BLaER1 treated with 17β-estradiol and CSF1 and Interleukin-3, amounts not matched to agents 10 nM and 100 nM (cell line): ENCODE measurements around the gene ARHGAP45.

Experiments used
- H3K27ac ChIP-seq, 11 experiments: shearing (Covaris generic); formaldehyde crosslinking; 2 replicates each; pipeline ENCODE4 v1.8.1; 2022
- H3K27me3 ChIP-seq, 11 experiments: shearing (Covaris generic); formaldehyde crosslinking; 2 replicates each; pipeline ENCODE4 v1.8.1; 2022
- H3K36me3 ChIP-seq, 11 experiments: shearing (Covaris generic); formaldehyde crosslinking; 2 replicates each; pipeline ENCODE4 v1.8.1; 2022
- H3K4me1 ChIP-seq, 10 experiments: shearing (Covaris generic); formaldehyde crosslinking; 2 replicates each; pipeline ENCODE4 v1.8.1; 2022
- H3K4me2 ChIP-seq, 11 experiments: shearing (Covaris generic); formaldehyde crosslinking; 2 replicates each; pipeline ENCODE4 v1.8.1; 2022
- H3K4me3 ChIP-seq, 10 experiments: shearing (Covaris generic); formaldehyde crosslinking; 2 replicates each; pipeline ENCODE4 v1.8.1; 2022
- H3K9ac ChIP-seq, 11 experiments: shearing (Covaris generic); formaldehyde crosslinking; 2 replicates each; pipeline ENCODE4 v1.8.1; 2022
- H3K9me3 ChIP-seq, 11 experiments: shearing (Covaris generic); formaldehyde crosslinking; replicated peaks in 1 of 11; 2 replicates each; pipeline ENCODE4 v1.8.1; 2022
- H4K20me1 ChIP-seq, 11 experiments: shearing (Covaris generic); formaldehyde crosslinking; 2 replicates each; pipeline ENCODE4 v1.8.1; 2022
- Cebpa-rat ChIP-seq, 11 experiments: shearing (Covaris generic); IDR thresholded peaks; 2 replicates each; pipeline ENCODE4 v1.8.1; 2022

ARHGAP45 gene

GRCh38 chr19:1041272-1041834 is 25.6 kb upstream of the ARHGAP45 start:
- peak overlapping the region; percentile 92 to 99 (median 95) for H3K4me2 ChIP-seq
- no peak for TF ChIP-seq Cebpa-rat (IDR thresholded peaks at IDR 0.05)
- H4K20me1 ChIP-seq: peaks cover 6 to 32% (median 23%) of the 10 kb centered on the region in 11 experiments; a peak in 14 of 22 replicates
- peaks cover 0 to 42% (median 0%) of the 10 kb centered on the region in 11 experiments; a peak in 4 of 22 replicates for H3K36me3 ChIP-seq
- peak overlapping the region in 5 of 11 experiments; percentile 16 to 36 (median 31); a peak in 8 of 22 replicates for H3K9ac ChIP-seq
- H3K4me3 ChIP-seq: peak overlapping the region in 8 of 10 experiments; percentile 0 to 75 (median 64); a peak in 13 of 20 replicates
- H3K27ac ChIP-seq: no peak overlapping the region
- H3K27me3 ChIP-seq: peaks cover 0 to 14% (median 6%) of the 10 kb centered on the region in 11 experiments; a peak in 11 of 22 replicates
- H3K4me1 ChIP-seq: peaks cover 51 to 87% (median 73%) of the 10 kb centered on the region in 10 experiments
- no peaks in the 10 kb centered on the region for H3K9me3 ChIP-seq

DNA sequence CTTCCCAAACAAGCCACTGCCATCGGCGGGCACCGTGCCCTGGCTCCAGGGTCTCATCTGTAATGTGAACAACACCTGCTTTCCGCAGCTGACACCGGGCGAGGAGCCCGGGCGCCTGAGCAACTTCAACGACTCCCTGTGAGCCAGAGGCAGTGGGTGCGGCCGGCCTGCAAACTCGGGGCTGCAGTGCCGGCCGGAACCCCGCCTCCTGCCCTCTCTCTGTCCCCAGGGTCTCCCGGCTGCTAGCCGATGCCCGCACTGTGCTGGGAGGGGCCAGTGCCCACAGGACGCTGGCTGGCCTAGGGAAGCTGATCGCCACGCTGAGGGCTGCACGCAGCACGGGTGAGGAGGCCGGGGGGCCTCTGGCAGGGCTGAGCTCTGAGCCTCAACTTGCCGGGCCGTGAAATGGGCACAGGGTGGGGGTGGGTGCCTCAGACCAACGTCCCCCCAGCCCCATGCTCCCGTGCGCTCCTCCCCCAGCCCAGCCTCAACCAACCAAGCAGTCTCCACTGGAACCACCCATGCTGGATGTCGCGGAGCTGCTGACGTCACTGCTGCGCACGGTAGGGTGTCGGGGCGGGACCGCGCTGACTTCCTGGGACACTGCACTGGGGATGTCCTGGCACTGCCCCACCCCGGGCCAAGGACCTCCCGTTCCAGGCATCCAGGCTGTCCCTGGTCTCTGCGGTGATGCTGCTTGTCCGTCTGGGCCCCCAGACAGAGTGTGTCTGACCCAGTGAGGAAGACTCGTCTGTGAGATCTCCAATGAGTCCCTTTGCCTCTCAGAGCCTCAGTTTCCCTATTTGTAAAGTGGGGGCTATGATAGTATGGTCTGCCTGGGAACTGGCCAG is 24.9 kb upstream of the ARHGAP45 start:
- Histone ChIP-seq H3K9ac (peak overlapping the region in 2 of 11 experiments; percentile 2 to 31; a peak in 4 of 22 replicates), H3K27ac (no peak overlapping the region), H4K20me1 (peaks cover 6 to 32% (median 23%) of the 10 kb centered on the region in 11 experiments; a peak in 14 of 22 replicates), H3K27me3 (peaks cover 0 to 7% (median 4%) of the 10 kb centered on the region in 11 experiments; a peak in 11 of 22 replicates), H3K9me3 (no peaks in the 10 kb centered on the region; a peak in 1 of 22 replicates), H3K4me1 (peaks cover 46 to 85% (median 71%) of the 10 kb centered on the region in 10 experiments), H3K36me3 (peaks cover 0 to 43% (median 0%) of the 10 kb centered on the region in 11 experiments; a peak in 7 of 22 replicates), H3K4me2 (peak overlapping the region; percentile 92 to 99 (median 95)), H3K4me3 (peak overlapping the region in 1 of 10 experiments; percentile 70; a peak in 4 of 20 replicates)
- TF ChIP-seq Cebpa-rat (IDR thresholded peaks at IDR 0.05): no peak

DNA sequence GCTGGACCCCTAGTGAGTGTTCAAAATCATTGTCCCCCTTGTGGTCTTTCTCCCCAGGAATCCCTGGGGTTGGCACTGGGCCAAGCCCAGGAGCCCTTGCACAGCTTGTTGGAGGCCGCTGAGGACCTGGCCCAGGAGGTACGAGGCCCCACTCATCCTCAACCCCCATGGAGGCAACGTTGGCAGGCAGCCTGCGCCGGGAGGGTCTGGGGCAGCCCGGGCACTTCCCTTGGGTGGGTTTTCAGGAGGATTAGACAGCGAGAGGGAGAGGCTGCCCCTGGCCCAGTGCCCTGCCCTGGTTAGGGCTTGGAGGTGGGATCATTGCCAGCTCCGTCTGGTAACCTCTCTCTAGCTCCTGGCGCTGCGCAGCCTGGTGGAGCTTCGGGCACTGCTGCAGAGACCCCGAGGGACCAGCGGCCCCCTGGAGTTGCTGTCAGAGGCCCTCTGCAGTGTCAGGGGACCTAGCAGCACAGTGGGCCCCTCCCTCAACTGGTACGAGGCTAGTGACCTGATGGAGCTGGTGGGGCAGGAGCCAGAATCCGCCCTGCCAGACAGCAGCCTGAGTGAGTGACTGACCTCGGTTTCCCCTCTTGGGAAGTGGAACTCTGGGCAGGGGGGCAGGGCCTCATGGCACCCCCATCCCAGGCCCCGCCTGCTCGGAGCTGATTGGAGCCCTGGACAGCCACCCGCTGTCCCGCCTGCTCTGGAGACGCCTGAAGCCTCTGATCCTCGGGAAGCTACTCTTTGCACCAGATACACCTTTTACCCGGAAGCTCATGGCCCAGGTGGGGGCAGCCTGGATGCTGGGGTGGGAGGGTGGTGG is 24.1 kb upstream of the ARHGAP45 start:
- no peak for TF ChIP-seq Cebpa-rat (IDR thresholded peaks at IDR 0.05)
- H3K9ac ChIP-seq: 0 out of 22 replicates have a peak overlapping the region, but pooled peaks of 1 of the 11 experiments have one; percentile 2
- peaks cover under 1 to 25% (median 22%) of the 10 kb centered on the region in 11 experiments; a peak in 14 of 22 replicates for H4K20me1 ChIP-seq
- H3K4me1 ChIP-seq: peaks cover 38 to 80% (median 66%) of the 10 kb centered on the region in 10 experiments
- H3K4me3 ChIP-seq: no peak overlapping the region
- H3K9me3 ChIP-seq: no peaks in the 10 kb centered on the region; a peak in 1 of 22 replicates
- peak overlapping the region in 10 of 11 experiments; percentile 92 to 99 (median 96); a peak in 17 of 22 replicates for H3K4me2 ChIP-seq
- H3K36me3 ChIP-seq: peaks cover 0 to 48% (median 0%) of the 10 kb centered on the region in 11 experiments; a peak in 7 of 22 replicates
- no peaks in the 10 kb centered on the region; a peak in 2 of 22 replicates for H3K27me3 ChIP-seq
- H3K27ac ChIP-seq: no peak overlapping the region

DNA sequence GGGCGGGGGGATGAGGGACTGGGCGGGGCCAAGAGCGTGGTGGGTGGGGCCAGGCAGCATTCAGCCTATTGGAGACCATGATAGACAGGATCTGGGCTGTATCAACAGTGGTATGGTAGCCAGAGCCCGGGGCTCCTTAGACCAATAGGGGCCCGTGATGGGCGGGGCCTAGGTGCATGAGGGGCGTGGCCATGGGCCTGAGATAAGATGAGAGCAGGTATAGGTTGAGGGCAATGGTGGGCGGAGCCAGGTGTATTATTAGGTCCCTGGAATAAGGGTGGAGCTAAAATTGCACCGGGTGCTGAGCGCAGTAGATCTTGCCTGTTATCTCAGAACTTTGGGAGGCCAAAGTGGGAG is 21.7 kb upstream of the ARHGAP45 start:
- Histone ChIP-seq H3K9me3 (no peaks in the 10 kb centered on the region; a peak in 1 of 22 replicates), H3K27me3 (no peaks in the 10 kb centered on the region), H3K4me2 (no peak overlapping the region), H3K9ac (no peak overlapping the region), H3K36me3 (peaks cover 0 to 54% (median 0%) of the 10 kb centered on the region in 11 experiments; a peak in 7 of 22 replicates), H3K27ac (no peak overlapping the region), H3K4me1 (peaks cover 22 to 62% (median 47%) of the 10 kb centered on the region in 10 experiments), H4K20me1 (peaks cover 0 to 24% (median 15%) of the 10 kb centered on the region in 11 experiments; a peak in 13 of 22 replicates), H3K4me3 (no peak overlapping the region)
- no peak for TF ChIP-seq Cebpa-rat (IDR thresholded peaks at IDR 0.05)

- H3K27ac ChIP-seq: no peak overlapping the region
- peak overlapping the region in 7 of 11 experiments; percentile 15 to 45 (median 32); a peak in 11 of 22 replicates for H3K4me2 ChIP-seq
- peaks cover 0 to 59% (median 0%) of the 10 kb centered on the region in 11 experiments; a peak in 7 of 22 replicates for H3K36me3 ChIP-seq
- no peaks in the 10 kb centered on the region; a peak in 1 of 22 replicates for H3K9me3 ChIP-seq
- H3K4me3 ChIP-seq: no peak overlapping the region
- peaks cover 0 to 23% (median 13%) of the 10 kb centered on the region in 11 experiments; a peak in 13 of 22 replicates for H4K20me1 ChIP-seq
- TF ChIP-seq Cebpa-rat (IDR thresholded peaks at IDR 0.05): no peak
- peaks cover 17 to 53% (median 37%) of the 10 kb centered on the region in 10 experiments for H3K4me1 ChIP-seq
- H3K9ac ChIP-seq: no peak overlapping the region
- no peaks in the 10 kb centered on the region for H3K27me3 ChIP-seq
Observed at GRCh38 chr19:1046117-1046626, 20.8 kb upstream of the ARHGAP45 start.

DNA sequence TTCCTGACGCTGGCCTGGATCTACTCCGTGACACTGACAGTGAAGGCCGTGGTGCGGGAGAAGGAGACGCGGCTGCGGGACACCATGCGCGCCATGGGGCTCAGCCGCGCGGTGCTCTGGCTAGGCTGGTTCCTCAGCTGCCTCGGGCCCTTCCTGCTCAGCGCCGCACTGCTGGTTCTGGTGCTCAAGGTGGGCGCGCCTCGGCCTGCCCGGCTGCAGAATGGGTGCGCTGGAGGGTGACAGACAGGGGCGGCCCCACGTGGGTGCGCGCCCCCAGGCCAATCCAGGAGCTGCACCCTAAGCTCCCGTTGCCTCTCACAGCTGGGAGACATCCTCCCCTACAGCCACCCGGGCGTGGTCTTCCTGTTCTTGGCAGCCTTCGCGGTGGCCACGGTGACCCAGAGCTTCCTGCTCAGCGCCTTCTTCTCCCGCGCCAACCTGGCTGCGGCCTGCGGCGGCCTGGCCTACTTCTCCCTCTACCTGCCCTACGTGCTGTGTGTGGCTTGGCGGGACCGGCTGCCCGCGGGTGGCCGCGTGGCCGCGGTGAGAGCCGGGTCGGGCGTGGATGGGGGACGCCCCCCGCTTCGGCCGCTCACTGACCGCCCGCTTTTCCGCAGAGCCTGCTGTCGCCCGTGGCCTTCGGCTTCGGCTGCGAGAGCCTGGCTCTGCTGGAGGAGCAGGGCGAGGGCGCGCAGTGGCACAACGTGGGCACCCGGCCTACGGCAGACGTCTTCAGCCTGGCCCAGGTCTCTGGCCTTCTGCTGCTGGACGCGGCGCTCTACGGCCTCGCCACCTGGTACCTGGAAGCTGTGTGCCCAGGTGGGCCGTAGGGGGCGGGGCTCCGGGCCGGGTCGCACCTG is 19.9 kb upstream of the ARHGAP45 start:
- Histone ChIP-seq H3K9me3 (no peaks in the 10 kb centered on the region; a peak in 1 of 22 replicates), H3K4me2 (peak overlapping the region in 4 of 11 experiments; percentile 5 to 49 (median 38); a peak in 5 of 22 replicates), H4K20me1 (peaks cover 0 to 14% (median 4%) of the 10 kb centered on the region in 11 experiments; a peak in 11 of 22 replicates), H3K4me1 (peaks cover 8 to 44% (median 28%) of the 10 kb centered on the region in 10 experiments; a peak in 19 of 20 replicates), H3K36me3 (peaks cover 0 to 61% (median 0%) of the 10 kb centered on the region in 11 experiments; a peak in 7 of 22 replicates), H3K4me3 (no peak overlapping the region), H3K27me3 (no peaks in the 10 kb centered on the region), H3K9ac (no peak overlapping the region), H3K27ac (no peak overlapping the region)
- TF ChIP-seq Cebpa-rat (IDR thresholded peaks at IDR 0.05): no peak

DNA sequence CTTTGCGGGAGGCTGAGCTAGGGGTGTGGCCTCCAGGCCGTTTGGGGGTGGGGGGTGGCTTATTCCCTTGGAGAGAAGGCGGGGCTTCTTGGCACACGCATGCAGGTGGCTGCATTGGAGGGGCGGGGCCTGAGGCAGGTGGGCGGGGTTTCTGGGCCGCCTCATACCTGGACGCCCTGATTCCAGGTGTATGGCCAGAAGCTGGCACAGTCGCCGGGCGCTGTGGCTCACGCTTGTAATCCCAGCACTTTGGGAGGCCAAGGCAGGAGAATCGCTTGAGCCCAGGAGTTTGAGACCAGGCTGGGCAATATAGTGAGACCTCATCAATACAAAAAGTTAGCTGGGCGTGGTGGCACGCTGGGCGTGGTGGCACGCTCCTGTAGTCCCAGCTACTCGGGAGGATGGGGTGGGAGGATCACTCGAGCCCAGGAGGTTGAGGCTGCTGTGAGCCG is 19.2 kb upstream of the ARHGAP45 start:
- Histone ChIP-seq H3K4me1 (peaks cover 2 to 38% (median 23%) of the 10 kb centered on the region in 10 experiments; a peak in 18 of 20 replicates), H3K4me3 (no peak overlapping the region), H3K27ac (no peak overlapping the region), H3K27me3 (no peaks in the 10 kb centered on the region), H3K4me2 (no peak overlapping the region), H3K9me3 (no peaks in the 10 kb centered on the region; a peak in 1 of 22 replicates), H3K36me3 (peaks cover 0 to 54% (median 0%) of the 10 kb centered on the region in 11 experiments; a peak in 7 of 22 replicates), H4K20me1 (peaks cover 0 to 9% (median 0%) of the 10 kb centered on the region in 11 experiments; a peak in 6 of 22 replicates), H3K9ac (no peak overlapping the region)
- TF ChIP-seq Cebpa-rat (IDR thresholded peaks at IDR 0.05): no peak
